ENCODE measurements around the gene KRT6B. TPM values are rescaled to one million over a fixed set of nuclear protein-coding genes. Genes with fewer than 3 reads are reported as not detected.
"Not testable (repeated sequence)": the region's sequence is repeated elsewhere in the genome, so short reads cannot be mapped to it uniquely, and the experiment has no call there.

The KRT6B gene
- total RNA-seq, 1 donor from 2014 or later, result not detected

GRCh38 chr12:52413782-52414345, 38.1 kb downstream of the KRT6B start:
- peaks cover 10% of the 10 kb centered on the region for H3K27me3 Mint-ChIP-seq (ENCODE audit: unreplicated experiment)
- no peaks in the 10 kb centered on the region for H3K4me1 Mint-ChIP-seq (ENCODE audit: unreplicated experiment)
- no peaks in the 10 kb centered on the region for H3K9me3 Mint-ChIP-seq (ENCODE audit: unreplicated experiment)
- DNase-seq (ENCODE audit: low spot score), result no peak
- H3K27ac Mint-ChIP-seq (ENCODE audit: unreplicated experiment), result no peak overlapping the region
- TF ChIP-seq CTCF (IDR thresholded peaks at IDR 0.05; ENCODE audit: unreplicated experiment), result no peak
- H3K4me3 Mint-ChIP-seq (ENCODE audit: unreplicated experiment), result no peak overlapping the region
- H3K36me3 Mint-ChIP-seq (ENCODE audit: low read depth, unreplicated experiment), result no peaks in the 10 kb centered on the region

GRCh38 chr12:52413202-52413601, 38.7 kb downstream of the KRT6B start:
- peaks cover 5% of the 10 kb centered on the region for H3K9me3 Mint-ChIP-seq (ENCODE audit: unreplicated experiment)
- peaks cover 5% of the 10 kb centered on the region for H3K36me3 Mint-ChIP-seq (ENCODE audit: low read depth, unreplicated experiment)

DNA sequence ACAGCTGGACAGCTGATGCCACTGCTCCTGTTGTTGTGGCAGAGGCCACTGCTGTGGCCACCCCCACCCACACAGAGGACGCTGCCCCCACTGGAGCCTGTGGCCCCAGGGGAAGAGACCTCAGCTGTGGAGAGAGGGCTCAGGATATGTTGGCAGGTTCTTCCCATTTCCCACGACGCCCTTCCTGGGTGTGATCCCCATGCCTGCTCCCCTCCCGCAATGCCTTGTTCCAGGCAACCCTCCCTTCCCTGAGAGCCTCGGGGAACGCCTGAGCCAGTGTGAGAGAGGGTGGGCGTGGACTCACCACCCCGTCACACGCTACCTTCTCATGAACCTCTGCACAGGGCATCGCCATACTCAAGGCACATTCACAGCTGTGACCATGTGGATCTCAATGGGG, 40.1 kb downstream of the KRT6B start:
- Mint-ChIP-seq H3K36me3 (ENCODE audit: low read depth, unreplicated experiment) (peaks cover 5% of the 10 kb centered on the region), H3K27me3 (ENCODE audit: unreplicated experiment) (peaks cover 13% of the 10 kb centered on the region), H3K9me3 (ENCODE audit: unreplicated experiment) (peaks cover 5% of the 10 kb centered on the region), H3K4me3 (ENCODE audit: unreplicated experiment) (no peak overlapping the region), H3K27ac (ENCODE audit: unreplicated experiment) (no peak overlapping the region), H3K4me1 (ENCODE audit: unreplicated experiment) (no peaks in the 10 kb centered on the region)
- no peak for TF ChIP-seq CTCF (IDR thresholded peaks at IDR 0.05; ENCODE audit: unreplicated experiment)
- DNase-seq (ENCODE audit: low spot score), result no peak

More at GRCh38 chr12:52413202-52413601, 38.7 kb downstream of the KRT6B start:
- H3K4me1 Mint-ChIP-seq (ENCODE audit: unreplicated experiment), result no peaks in the 10 kb centered on the region
- H3K4me3 Mint-ChIP-seq (ENCODE audit: unreplicated experiment), result no peak overlapping the region
- no peak overlapping the region for H3K27ac Mint-ChIP-seq (ENCODE audit: unreplicated experiment)
- H3K27me3 Mint-ChIP-seq (ENCODE audit: unreplicated experiment), result peaks cover 13% of the 10 kb centered on the region
- DNase-seq (ENCODE audit: low spot score), result no peak
- no peak for TF ChIP-seq CTCF (IDR thresholded peaks at IDR 0.05; ENCODE audit: unreplicated experiment)

DNA sequence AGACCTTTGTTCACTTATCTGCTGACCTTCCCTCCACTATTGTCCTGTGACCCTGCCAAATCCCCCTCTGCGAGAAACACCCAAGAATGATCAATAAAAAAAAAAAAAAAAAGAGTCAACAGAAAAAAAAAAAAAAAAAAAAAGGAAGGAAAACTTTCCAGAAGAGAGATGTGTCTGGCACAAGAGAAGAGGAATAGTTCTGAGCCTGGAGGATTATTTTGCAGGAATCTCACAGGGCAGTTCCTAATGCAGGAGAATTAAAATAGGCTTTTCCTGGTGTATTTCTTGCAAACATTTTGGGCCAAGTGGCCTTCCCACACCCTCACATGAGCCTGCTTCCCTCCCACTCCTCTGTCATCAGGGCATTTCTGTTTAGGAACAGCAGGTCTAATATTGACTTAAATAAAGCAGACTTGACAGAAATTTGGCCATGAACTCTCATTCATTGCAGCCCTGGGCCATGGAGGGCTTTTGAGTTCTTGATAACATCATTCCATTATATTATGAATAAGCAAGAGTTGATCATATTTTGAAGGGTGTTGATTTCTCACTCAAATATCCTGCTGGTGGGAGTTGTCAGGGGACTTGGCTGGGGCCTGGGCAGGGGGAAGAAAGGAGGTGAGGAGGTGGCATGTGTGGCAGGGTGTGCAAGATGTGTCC, 41.2 kb downstream of the KRT6B start:
- H3K27ac Mint-ChIP-seq (ENCODE audit: unreplicated experiment); H3K36me3 Mint-ChIP-seq (ENCODE audit: low read depth, unreplicated experiment); H3K9me3 Mint-ChIP-seq (ENCODE audit: unreplicated experiment); DNase-seq (ENCODE audit: low spot score); H3K4me1 Mint-ChIP-seq (ENCODE audit: unreplicated experiment); H3K4me3 Mint-ChIP-seq (ENCODE audit: unreplicated experiment): not testable (repeated sequence)
- peaks cover 13% of the 10 kb centered on the region for H3K27me3 Mint-ChIP-seq (ENCODE audit: unreplicated experiment)

DNA sequence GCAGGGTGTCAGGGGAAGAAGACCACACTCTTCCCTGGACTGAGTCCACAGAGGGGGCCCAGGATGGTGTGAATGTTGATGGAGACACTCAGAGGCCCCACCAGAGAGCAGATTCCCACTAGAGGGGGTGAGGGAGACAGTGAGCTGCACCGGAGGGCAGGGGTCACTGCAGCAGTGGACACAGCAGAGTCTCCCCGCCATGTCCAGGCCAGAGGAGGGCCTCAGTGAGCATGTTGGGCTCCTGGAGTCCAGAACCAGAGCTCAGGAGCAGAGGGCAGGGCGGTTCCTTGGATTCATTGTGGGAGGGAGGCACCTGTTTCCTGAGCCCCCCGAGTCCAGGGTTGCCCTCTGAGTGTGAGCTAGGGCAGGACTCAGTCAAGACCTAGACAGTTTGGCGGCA, 44.0 kb downstream of the KRT6B start:
- no peak for TF ChIP-seq CTCF (IDR thresholded peaks at IDR 0.05; ENCODE audit: unreplicated experiment)
- Mint-ChIP-seq H3K27ac (ENCODE audit: unreplicated experiment) (no peak overlapping the region), H3K9me3 (ENCODE audit: unreplicated experiment) (peaks cover 5% of the 10 kb centered on the region), H3K36me3 (ENCODE audit: low read depth, unreplicated experiment) (peaks cover 5% of the 10 kb centered on the region), H3K27me3 (ENCODE audit: unreplicated experiment) (peaks cover 15% of the 10 kb centered on the region), H3K4me3 (ENCODE audit: unreplicated experiment) (no peak overlapping the region), H3K4me1 (ENCODE audit: unreplicated experiment) (peaks cover 6% of the 10 kb centered on the region)
- no peak for DNase-seq (ENCODE audit: low spot score)
